ENCODE results near the gene NDUFAF2. TPM values are rescaled to one million over a fixed set of nuclear protein-coding genes. Genes with fewer than 3 reads are reported as not detected.
A peak's percentile ranks its signal among the peaks of the same experiment; 100 is the strongest.

The NDUFAF2 gene
- total RNA-seq, 1 donor from 2014 or later, result 18.0 TPM

DNA sequence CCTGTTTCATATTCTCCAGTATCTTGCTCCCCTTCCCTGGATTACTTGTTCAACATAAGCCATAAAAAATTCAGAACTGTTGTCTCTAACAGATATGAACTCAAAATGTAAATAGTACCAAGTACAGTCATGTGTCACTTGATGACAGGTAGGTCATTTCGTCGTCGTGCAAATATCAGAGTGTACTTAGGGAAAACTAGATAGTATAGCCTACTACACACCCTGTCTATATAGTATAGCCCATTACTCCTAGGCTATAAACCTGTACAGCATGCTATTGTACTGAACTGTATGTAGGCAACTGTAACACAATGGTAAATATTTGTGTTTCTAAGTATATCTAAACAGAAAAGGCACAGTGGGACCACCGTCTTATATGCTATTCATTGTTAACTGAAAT, 178.1 kb downstream of the NDUFAF2 start:
- DNase-seq, result no peak

DNA sequence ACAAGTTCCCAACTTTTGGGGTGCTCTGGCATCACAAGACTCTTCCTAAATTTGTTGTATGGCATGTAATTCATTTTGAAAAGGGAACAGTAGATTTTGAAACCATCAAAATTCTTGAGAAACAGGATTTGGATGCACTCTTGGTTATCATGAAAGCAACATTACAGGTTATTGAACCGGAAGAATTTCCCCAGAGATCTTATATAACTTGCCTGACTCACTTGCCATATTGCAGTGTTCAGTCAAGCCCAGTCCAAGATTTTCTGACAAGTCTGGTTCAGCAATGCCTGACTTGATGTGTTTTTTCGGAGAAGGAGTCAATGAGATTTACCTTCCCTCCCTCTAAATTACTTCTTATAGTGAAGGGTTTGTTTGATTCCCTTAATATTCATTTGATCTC, 185.3 kb downstream of the NDUFAF2 start:
- no peak for DNase-seq

DNA sequence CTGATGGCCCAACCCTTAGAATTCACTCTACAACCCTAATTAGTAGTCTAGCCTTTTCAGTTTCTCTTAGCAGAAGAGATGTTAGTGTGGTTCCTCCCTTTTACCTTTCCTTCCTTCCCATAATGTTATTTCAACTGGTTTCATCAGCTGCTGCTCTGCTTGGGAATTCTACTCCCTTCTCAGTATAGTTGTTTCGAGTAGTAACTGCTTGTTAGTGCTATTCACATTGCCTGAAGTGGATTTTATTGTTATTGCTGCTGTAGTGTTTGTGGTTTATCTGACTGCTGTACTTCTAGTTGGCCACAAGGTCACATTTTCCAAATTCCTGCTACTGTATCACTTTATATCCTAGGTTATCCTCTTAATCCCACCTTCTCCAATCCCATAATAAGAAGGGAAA, 187.6 kb downstream of the NDUFAF2 start:
- no peak for DNase-seq

DNA sequence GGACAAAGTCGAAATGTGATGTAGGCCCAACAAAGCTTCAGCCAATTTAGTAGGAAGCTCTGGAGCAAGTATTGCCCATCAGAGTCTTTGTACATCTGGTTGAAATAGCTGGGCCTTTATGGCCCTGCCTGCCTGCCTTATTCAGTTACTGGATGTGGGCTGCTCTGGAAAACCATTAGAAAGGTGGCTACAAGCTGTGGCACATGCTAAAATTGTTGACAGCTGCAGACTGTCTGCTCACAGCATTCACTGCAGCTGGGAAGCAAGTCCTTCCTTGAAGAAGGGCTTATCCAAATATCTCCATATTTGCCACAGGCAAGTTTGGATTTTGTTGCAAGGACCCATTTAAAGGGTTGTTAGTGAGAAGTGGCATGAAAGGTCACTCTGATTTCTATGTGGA, 192.8 kb downstream of the NDUFAF2 start:
- DNase-seq, result no peak

DNA sequence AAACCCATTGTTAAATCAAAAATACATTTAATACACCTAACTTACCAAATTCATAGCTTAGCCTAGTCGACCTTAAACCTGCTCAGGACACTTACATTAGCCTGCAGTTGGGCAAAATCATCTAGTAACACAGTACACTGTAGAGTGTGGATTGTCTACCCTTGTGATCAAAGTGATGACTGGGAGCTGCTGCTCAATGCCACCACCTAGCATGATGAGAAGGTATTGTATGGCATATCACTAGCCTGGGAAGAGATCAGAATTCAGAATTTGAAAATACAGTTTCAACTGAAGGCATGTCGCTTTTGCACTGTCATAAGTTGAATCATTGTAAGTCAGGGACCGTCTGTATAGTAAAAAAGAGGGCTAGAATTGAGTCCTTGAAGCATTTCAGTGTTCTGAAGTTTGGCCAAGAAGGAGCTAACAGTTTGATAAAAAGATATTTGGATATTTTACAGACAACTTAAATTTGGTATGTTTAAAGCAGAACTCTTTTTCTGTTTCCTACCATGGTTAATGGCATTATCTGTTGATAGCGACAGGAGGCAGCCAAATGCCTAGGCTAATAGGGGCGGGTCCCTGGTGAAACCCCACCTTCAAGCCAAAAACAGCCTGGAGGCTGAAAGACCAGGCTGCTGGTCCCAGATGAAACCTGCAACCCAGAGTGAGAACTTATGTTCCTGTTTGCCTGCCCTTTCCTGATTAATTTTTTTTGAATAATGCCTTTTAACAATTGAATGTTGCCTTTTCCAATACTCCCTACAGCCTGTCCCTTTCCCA, 194.3 kb downstream of the NDUFAF2 start:
- no peak for DNase-seq

DNA sequence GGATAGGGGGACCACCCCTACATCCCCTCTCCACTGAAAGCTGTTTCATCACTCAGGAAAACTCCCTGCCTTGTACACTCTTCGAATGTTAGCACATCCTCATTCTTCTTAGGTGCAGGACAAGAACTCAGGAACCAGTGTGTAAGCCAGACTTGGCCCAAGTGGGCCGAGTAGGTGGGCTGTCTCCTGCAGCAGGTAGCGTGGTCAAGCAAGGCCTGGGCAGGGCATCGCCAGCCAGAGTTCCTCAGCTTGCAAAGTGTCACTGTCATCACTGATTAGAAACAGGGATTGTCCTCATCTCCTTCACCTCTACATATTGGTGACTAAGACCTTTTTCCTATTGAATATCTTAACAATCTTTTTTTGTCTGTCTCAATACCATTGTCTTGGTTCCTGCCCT, 194.9 kb downstream of the NDUFAF2 start:
- DNase-seq, result no peak

DNA sequence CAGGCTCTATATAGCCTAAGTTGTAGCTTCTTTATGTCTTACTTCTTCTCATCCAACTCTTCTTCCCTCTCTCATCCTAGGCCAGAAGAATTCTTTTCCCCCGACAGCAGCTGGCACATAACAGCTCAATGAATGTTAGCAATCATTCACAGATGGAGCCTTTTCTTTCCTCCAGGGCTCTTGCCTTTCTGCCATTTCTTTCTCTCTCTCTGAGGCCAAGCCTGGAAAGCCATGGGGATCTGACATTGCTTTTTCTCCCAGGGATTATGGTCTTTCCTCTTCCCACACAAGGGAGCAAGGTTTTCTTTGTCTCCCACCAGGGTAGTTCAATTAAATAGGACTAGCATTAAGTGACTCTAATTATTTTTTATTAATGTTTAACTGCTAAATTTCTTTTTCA, 196.8 kb downstream of the NDUFAF2 start:
- DNase-seq, result peak; percentile 37

DNA sequence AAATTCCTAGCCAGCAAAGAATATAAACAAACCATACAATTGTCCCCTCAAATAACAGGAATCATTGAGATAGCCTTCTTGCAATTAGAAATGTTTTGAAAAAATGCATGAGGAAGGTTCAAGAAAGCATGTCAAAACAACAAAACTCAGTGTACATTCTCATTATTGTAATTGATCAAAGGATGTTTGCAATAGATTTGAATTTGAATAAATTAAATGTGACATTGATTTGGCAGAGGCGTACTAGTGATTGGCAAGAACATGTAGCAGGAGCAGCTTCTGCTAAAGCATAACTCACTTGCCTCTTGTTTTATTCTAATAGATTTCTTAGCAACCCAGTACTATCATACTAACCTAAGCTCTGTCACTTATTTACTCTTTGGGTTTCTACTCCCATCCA, 197.4 kb downstream of the NDUFAF2 start:
- no peak for DNase-seq

DNA sequence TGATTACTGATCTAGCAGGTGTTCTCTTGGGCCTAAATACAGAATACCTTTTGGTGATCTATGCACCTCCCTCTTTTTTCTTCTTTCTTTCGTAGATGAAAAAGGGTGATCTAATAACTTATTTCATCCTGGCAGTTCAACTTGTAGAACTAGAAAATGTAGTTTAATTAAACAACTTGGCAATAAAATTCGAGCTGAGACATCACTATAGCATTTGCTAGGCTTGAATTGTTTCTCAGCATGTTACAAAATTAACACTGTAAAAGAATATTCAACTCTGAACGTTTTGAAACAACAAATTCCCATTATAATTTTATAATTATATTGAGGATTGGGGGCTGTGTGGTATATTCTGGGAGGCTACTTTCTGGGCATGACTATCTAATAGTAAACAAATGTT, 197.8 kb downstream of the NDUFAF2 start:
- DNase-seq, result no peak

DNA sequence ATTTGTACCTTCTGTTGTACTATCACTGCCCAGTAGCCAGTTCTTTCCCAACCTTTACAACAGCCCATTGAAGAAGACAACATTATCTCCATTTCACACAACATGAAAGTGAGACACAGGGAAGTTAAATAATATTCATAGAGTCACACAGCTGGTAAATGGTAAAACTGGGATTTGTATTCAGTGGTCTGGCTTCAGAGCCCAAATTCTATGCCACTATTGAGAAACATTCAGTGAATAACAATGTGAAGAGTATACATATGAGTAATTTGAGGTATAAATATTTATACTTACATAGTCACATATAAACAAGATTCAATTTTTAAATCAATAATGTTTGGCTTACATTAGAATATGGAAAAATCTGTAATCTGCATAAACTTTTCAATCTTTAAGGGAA, 203.5 kb downstream of the NDUFAF2 start:
- DNase-seq, result no peak

DNA sequence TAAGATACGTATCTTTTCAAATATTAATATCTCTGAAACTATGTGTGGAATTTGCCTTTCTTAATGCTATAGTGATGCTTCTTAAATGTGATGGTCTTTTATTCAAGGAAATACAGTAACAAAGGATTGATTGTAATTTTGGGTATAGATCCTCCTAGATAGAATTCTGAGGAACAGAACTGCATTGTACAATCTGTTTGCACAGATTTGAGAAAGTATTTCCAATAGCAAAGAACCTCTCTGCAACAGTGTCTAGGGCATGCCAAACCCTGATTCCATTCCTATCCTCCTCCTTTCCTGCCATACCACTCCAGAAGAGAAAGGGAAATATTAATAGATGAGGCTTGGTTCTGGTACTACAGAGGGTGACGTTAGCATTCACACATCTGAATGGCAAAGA, 206.9 kb downstream of the NDUFAF2 start:
- DNase-seq, result no peak

DNA sequence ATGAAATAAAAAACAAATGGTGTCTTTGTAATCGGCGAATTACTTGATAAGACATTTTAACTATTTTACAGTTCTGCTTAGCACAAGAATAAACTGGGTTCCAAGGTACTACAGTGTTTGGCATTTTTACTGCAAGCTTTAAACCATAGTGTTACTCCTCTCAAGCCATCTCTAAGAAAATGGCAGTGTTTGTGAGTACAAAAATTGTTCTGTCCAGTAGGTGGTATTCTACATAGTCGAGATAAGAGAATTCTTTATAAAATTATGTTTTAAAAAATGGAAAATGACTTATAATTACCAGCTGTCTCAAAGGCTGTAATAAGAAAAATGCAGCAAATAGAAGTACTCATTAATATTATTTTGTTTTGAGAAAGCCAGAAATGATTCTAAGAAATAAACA, 214.1 kb downstream of the NDUFAF2 start:
- DNase-seq, result no peak

DNA sequence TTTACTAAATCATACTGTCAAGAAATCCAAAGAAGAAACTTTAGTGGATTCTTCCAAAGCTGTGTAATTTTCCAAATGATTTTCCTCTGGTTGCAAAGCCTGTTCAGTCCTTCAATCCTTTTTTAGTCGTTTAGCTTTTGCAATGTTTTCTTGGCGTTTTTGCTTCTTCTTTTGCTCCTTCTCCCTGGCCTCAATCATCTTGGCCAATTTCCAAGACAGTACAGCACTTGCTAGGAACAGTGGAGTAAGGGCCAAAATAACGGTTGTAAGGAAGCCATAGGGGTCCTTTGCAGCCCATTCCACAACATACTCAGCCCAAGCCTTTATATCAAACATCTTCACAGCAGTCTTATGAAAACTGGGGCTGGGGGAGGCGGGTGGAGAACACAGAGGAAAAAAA, 214.8 kb downstream of the NDUFAF2 start:
- no peak for DNase-seq

DNA sequence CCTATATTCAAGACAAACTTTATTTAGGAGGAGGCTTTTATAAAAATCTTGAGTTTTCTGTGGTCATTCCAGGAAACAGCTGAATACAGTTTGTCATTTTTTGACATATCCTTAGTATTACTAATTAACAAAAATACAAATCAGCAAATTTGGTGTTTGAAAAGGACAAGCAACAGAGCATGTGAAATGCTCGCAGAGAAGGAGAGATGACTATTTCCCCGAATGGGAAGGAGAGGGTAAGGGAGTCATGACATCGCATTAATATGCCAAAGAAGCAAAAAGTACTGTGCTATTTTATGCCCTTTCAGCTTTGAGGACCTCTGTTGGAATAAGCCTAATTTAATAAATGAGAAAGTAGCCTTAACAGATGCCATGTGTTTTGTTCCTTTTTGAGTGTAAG, 215.5 kb downstream of the NDUFAF2 start:
- DNase-seq, result no peak

DNA sequence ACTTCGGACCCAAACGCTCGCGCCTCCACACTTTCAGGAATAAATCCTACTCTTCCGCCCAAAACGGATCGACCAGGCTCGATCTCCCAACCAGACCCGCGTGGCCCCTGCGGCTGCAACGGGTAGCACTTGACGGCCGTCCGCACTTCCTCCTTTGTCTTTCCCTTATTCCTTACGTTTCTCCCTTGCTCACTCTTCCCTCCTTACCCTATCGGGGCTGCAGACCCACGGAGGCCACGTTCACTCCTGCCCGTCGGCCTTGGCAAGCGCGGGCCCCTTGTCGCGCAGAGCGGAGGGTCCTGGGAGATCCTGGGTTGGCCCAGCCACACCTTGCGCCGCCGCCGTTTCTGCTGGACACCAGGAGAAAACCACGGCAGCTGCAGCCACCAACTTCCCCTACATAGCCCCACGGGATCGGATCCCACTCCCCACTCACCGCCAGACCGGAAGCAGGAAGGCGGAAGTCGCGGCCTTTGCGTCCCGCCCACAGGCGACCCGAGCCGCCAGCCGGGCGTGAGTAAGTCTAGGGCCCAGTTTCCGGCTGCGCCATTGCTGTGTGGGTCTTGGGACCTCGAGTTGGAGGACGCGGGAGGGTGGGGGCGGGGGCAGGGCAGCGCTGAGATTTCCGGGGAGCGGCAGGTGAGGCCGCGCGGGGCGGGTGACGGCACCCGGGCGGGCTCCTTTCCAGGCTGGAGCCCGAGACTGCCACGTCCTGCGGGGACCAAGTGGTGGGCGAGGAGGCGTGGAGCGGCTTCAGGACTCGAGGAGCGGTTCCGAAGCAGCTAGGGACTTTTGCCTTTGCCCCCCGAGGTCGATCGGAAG, 217.2 kb downstream of the NDUFAF2 start, which contains the start of gene SMIM15:
TSS of gene SMIM15 (minus strand) at position 459 of the 822 bp plus-strand sequence. CDS start 2,297 bp downstream, outside the sequence.
- peak; percentile 79 for DNase-seq

DNA sequence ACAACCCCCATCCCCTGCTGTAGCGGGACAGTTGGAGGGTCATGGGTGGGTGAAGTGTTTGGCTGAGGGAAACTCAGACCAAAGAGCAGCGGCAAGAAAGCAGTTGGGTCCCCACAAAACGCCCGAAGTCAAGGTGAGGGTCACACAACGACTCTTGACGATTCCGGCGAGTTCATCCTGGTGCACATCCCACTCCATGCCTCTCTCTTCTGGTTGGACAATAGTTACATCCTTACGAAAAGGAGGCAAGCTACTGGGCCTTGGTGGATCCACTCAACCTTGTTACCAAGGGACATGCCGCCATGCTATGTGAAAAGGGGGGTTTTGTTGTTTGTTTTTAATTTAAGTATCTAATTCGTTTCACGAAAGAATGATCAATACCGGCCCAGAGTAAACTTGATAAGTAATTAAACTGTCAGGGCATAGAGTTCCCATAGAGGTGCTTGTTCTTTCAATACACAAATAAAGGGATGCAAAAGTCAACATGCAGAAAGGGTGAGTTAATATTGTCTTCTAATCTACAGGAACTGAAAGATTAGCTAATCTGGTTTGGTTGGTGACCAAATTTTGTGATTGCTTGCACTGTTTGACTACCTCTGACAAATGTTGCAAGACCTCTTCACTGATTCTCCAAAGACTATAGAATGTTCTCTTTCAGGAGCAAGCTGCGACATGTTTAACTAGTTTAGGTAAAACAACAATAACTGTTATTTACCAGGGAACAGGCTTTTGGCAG, 218.0 kb downstream of the NDUFAF2 start:
- no peak for DNase-seq

DNA sequence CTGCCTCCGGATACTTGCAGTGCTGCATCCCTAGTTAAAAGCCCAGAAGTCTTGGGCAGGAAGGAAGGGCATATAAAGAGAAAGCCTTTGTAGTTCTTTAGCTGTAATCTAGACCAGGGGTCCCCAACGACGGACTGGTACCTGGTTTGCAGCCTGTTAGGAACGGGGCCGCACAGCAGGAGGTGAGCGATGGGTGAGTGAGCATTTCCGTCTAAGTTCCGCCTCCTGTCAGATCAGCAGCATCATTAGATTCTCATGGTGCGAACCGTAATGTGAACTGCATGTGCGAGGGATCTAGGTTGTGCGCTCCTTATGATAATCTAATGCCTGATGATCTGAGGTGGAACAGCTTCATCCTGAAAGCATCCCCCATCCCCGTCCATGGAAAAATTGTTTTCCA, 218.9 kb downstream of the NDUFAF2 start:
- DNase-seq, result no peak

DNA sequence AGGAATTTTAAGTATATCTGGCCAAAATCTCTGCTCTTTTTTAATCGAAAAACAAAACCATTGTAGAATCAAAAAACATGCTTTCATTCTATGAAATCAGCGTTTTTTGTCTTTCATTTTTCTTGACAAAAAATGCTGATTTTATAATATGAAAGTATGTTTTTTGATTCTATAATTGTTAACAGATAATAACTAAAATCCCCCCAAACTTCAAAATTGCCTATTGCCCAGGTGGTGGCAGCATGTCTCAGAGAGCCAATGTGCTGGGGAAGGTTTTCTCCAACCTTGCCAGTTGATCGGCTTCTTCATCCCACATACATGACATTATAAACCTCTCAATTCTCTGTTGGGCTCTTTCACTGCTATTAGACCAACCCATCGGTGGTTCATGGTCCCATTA, 222.4 kb downstream of the NDUFAF2 start:
- DNase-seq, result no peak

DNA sequence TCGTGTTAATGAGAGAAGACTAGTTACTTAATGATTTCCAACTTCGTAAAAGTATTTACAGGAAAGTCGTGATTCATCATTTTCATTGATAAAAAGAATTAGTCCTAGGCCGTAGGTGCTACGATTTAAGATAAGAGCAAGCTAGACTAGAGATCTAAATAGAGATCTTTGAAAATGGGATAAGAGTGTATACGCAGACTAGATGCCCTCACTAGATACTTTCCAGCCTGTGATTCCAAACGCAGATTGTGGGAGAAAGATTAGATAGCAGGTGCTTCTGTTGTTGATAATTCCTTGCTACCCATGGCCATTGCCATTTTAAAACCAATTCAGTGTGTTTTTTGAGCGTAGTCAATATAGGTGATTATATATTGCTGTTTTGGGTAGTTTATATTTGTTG, 223.9 kb downstream of the NDUFAF2 start:
- DNase-seq, result no peak

DNA sequence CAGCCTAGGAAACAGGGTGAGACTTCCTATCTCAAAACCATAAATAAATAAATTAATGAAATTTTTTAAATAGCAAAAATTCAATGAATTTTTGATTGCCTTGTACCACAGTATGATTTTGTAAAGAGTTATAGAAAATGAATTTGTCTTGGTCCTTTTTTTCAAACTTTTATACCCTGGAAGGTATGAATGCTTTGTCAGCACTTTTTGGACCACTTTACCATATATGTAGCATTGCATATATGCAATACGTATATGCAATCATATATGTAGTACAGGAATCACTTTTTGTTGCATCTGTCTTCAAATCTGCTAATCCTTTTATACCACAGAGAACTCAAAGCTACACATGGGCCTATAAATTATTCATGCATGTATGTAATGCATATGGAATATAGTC, 226.5 kb downstream of the NDUFAF2 start:
- no peak for DNase-seq

DNA sequence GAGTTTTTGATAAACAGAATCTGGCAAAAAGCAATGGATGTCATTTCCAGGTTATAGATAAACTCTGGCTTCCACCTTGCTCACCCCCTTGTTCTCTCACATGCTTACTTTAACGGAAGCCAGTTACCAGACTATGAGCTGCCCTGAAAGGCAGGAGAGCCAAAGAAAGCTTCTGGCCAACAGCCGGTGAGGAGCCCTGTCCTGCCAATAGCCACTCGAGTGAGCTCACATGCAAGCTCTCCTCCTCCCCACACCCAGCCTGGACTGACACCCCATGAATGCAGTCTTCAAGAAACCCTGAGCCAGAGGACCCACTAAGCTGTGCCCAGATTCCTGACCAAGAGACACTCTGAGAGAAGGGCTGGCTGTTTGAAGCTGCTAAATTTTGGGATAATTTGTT, 231.6 kb downstream of the NDUFAF2 start:
- DNase-seq, result no peak

DNA sequence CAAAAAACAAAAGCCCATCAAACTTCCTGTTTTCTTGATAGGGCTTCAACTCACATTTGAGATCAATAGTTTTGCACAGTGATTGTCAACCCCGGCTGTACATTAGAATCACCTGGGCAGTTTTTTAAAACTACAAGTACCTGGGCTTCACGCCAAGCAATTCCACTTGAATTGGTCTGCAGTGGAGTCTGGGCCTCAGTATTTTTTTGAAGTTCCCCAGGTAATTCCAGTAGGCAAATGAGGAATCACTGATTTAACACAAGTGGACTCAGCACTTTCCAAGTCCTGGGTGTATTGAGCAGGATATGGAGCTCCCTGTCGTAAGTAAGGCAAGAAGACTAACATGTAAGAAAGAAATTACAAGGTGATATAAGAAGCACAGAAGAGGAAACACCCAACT, 232.1 kb downstream of the NDUFAF2 start:
- no peak for DNase-seq

DNA sequence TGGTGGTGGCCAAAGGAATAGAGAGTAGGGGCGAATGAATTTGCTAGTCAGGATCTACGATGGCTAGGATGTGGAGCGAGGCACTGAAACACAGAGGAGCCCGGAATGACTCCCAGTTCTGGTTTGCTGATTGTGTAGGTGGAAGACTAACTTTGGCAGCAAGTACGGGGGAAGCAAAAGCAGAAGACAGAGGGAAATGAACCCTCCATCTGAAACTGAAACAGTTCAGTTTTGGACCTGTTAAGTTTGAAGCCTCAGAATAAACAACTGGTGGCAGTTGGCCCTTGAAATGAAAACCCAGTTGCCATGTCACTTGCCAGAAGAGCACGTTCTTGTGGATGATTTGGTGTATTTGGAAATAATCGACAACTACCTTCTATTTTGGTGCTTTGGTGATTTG, 232.7 kb downstream of the NDUFAF2 start:
- no peak for DNase-seq

All from skin of body (tissue), 2 donors.